Tibial artery (tissue), 4 donors: ENCODE results near the gene NCAPG2.

Source experiments
- DNase-seq, 2 donors: peaks; one replicate each; pipeline ENCODE4 v3.0.0-alpha.2; 2019
- H3K27ac ChIP-seq, 2 donors: fragments of 200-600 bp; sonication (generic) in 1 of 2; 1 replicate in 1 of 2; 2 replicates in 1 of 2; pipeline ENCODE4 v1.5.1; 2018 to 2019; ENCODE audit warnings: mild to moderate bottlenecking in 1 of 2
- H3K27me3 ChIP-seq, 2 donors: fragments of 200-600 bp; sonication (generic) in 1 of 2; one replicate each; pipeline versions ENCODE4 v1.5.1 to v1.6.0; 2016 to 2019
- H3K36me3 ChIP-seq, 3 donors: fragments of 200-600 bp; sonication (generic) in 2 of 3; one replicate each; pipeline ENCODE4 v1.5.1; 2016 to 2019; ENCODE audit warnings: mild to moderate bottlenecking in 2 of 3
- H3K4me1 ChIP-seq, 4 donors: fragments of 200-600 bp; sonication (generic) in 2 of 4; 1 replicate in 3 of 4; 2 replicates in 1 of 4; pipeline ENCODE4 v1.5.1; 2016 to 2019
- H3K4me3 ChIP-seq, 2 donors: fragments of 200-600 bp; sonication (generic) in 1 of 2; 1 replicate in 1 of 2; 2 replicates in 1 of 2; pipeline ENCODE4 v1.5.1; 2018 to 2019; ENCODE audit warnings: mild to moderate bottlenecking in 2 of 2
- H3K9me3 ChIP-seq, 3 donors: fragments of 200-600 bp; sonication (generic) in 1 of 3; one replicate each; pipeline ENCODE4 v1.5.1; 2016 to 2019
- intact Hi-C: fragments of 100-400 bp; cut with DNase I; formaldehyde crosslinking; loops from one replicate; pipeline ENCODE4 v1.15.0; 2023; ENCODE audit warnings: low total_unique reads
- TF ChIP-seq, protein P1 (sequence below), 2 experiments: fragments of 200-600 bp in 1 of 2; fragments of 450-650 bp in 1 of 2; IDR thresholded peaks; one replicate each; pipeline ENCODE4 v1.5.1; 2017 to 2019; ENCODE audit warnings: antibody characterized with exemption in 2 of 2, mild to moderate bottlenecking in 1 of 2, moderate library complexity in 1 of 2

The NCAPG2 gene

DNA sequence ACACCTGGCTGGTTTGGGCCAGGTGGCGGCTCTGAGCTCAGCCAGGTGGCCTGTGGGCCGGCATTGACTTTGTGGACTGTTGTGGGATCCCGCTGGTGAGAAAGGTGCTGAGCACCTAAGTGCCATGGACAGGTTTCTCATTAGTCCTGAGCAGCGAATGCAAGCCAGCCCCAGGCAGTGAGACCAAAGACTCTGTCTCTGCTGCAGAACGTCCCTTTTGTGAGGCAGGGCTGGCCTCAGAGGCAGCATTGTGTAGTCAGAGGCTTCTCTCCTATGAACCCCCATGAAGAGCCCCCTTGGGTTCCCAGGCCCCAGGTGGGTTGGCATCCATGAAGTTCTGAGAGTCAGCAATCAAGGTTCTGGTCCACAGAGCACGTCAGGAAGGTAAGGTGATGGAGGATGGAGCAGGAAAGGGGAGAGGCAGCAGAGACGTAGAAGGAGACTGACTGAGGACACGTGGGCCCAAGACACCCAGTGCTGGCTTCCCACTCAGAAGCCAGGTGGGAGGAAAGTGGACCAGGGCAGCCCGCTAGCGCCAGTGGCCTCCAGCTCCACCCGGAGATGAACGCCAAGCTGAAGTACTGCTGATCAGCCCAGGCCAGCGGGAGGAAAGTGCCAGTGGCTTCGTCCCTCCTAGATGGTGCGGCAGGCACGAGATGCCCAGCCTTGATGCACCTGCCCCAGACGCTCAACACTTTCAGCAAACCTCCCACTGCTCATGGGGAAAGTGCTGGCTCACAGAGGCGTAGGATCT, 97.8 kb downstream of the NCAPG2 start:
- Histone ChIP-seq H3K27me3 (no peaks in the 10 kb centered on the region), H3K4me3 (no peak overlapping the region), H3K27ac (no peak overlapping the region), H3K9me3 (no peaks in the 10 kb centered on the region), H3K36me3 (no peaks in the 10 kb centered on the region), H3K4me1 (no peaks in the 10 kb centered on the region)
- TF ChIP-seq, protein P1, sequence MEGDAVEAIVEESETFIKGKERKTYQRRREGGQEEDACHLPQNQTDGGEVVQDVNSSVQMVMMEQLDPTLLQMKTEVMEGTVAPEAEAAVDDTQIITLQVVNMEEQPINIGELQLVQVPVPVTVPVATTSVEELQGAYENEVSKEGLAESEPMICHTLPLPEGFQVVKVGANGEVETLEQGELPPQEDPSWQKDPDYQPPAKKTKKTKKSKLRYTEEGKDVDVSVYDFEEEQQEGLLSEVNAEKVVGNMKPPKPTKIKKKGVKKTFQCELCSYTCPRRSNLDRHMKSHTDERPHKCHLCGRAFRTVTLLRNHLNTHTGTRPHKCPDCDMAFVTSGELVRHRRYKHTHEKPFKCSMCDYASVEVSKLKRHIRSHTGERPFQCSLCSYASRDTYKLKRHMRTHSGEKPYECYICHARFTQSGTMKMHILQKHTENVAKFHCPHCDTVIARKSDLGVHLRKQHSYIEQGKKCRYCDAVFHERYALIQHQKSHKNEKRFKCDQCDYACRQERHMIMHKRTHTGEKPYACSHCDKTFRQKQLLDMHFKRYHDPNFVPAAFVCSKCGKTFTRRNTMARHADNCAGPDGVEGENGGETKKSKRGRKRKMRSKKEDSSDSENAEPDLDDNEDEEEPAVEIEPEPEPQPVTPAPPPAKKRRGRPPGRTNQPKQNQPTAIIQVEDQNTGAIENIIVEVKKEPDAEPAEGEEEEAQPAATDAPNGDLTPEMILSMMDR (IDR thresholded peaks at IDR 0.05): no peak
- no peak for DNase-seq
- intact Hi-C loops: no loop called here

GRCh38 chr7:158606129-158606528, 98.5 kb downstream of the NCAPG2 start:
- intact Hi-C loops: no loop called here
- no peak overlapping the region for H3K4me3 ChIP-seq
- no peaks in the 10 kb centered on the region for H3K9me3 ChIP-seq
- TF ChIP-seq, protein P1 (IDR thresholded peaks at IDR 0.05): no peak
- H3K4me1 ChIP-seq: no peaks in the 10 kb centered on the region
- H3K27ac ChIP-seq: no peak overlapping the region
- no peaks in the 10 kb centered on the region for H3K36me3 ChIP-seq
- H3K27me3 ChIP-seq: no peaks in the 10 kb centered on the region
- DNase-seq: no peak

DNA sequence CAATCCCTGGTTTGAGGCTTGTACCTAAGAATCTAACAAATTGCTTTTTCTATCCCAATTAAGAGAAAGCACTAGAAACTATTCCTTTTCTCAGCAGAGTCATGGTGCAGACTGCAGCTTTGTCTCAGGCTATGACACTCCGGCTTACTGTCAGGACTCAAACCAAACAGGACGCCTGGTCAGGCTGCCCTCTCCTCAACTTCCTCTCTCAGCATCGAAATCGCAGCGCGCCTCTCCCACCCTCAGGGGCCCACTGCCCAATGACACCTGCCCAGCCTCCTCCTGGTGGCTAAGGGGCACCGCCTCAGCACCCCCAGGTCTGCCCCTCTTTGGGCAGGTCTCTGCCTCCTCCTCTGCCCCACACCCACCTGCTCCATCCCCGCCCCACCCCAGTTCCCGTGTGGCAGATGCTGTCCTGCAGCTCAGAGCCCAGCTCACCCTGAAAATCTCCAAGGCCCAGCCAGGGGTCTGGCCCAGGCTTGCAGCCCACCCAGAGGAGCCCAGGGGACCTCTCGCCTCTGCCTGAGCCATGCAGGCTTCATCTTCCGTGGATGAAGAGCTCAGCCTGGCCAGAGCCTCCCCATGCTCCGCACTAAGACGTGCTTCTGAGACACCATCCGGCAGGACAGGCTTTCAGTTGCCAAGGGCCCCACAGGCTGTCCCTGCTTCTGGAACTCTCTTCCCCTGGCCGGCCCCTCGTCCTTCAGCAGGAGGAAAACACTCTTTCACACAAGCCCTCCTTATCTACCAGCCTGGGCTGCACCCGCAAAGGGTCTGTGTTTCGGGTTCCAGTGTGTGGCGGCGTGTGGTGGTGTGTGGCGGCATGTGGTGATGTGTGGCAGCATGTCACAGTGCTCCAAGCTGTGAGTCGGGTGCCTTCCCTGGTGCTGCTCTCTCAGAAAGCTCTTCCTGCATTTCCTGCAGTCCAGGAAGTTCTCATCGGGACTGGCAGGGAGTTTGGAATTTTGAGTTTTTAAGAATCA, 100.5 kb downstream of the NCAPG2 start:
- TF ChIP-seq, protein P1 (IDR thresholded peaks at IDR 0.05): no peak
- intact Hi-C loops: no loop called here
- Histone ChIP-seq H3K4me3 (no peak overlapping the region), H3K36me3 (no peaks in the 10 kb centered on the region), H3K27ac (no peak overlapping the region), H3K9me3 (no peaks in the 10 kb centered on the region), H3K4me1 (no peaks in the 10 kb centered on the region), H3K27me3 (no peaks in the 10 kb centered on the region)
- DNase-seq: no peak

DNA sequence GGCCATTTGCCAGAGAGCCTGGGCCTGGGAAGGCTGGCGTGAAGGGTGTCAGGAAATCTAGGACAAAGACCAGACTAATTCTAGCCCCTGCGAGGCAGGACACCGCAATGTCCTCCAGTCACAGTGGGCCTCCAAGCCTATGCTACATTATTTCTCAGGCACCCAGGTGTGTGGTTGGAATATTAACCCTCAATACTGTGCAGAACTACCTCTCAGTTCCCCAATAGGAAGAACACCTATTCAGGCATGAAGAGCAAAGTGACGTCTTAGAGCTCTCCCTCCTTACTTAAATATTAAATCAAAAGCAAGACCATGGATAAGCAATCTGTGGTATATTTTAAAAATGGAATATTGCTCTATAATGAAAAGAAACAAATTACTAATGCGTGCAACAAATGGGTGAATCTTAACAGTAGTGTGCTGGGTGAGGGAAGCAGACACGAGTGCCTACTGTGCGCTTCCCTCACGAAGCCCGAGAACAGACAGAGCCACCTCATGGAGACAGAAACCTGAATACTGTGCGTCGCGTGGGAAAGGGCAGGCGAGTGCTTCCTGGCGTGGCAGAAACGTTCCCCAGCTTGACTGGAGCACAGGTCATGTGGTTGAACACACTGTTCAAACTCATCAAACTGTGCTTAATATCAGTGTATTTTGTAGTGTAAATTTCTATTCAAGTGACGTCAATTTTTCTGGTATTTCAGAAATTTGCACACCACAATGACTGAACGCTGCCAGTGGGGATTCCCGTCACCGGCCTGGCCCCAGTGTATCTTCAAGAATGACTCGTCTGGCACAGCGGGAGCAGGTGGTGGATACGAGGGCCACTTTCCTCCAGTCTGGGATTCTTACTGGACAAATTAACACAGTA, 101.5 kb downstream of the NCAPG2 start:
- Histone ChIP-seq H3K4me1 (no peaks in the 10 kb centered on the region), H3K9me3 (no peaks in the 10 kb centered on the region)
- TF ChIP-seq, protein P1 (IDR thresholded peaks at IDR 0.05): no peak

GRCh38 chr7:158602041-158602440, 102.6 kb downstream of the NCAPG2 start:
- Histone ChIP-seq H3K27me3 (no peaks in the 10 kb centered on the region), H3K4me3 (no peak overlapping the region), H3K36me3 (no peaks in the 10 kb centered on the region), H3K27ac (no peak overlapping the region), H3K4me1 (no peaks in the 10 kb centered on the region), H3K9me3 (no peaks in the 10 kb centered on the region)
- no peak for DNase-seq
- TF ChIP-seq, protein P1 (IDR thresholded peaks at IDR 0.05): no peak
- intact Hi-C loops: no loop called here

More for the DNA sequence above, 101.5 kb downstream of the NCAPG2 start:
- H3K27ac ChIP-seq: no peak overlapping the region
- H3K36me3 ChIP-seq: no peaks in the 10 kb centered on the region
- H3K27me3 ChIP-seq: no peaks in the 10 kb centered on the region
- H3K4me3 ChIP-seq: no peak overlapping the region
- intact Hi-C loops: no loop called here
- no peak for DNase-seq
